HFFc6 (cell line): ENCODE results near the gene NUDT6. TPM values are rescaled to one million over a fixed set of nuclear protein-coding genes. Genes with fewer than 3 reads are reported as not detected.

Source experiments
- DNase-seq: peaks from one replicate; pipeline ENCODE4 v3.0.0-alpha.2; 2018
- H3K27ac Mint-ChIP-seq: 2 replicates; pipeline ENCODE4 v1.8.0; 2020; ENCODE audit warnings: mild to moderate bottlenecking, mixed read lengths
- H3K27me3 Mint-ChIP-seq: 2 replicates; pipeline ENCODE4 v1.8.0; 2021; ENCODE audit warnings: mild to moderate bottlenecking, moderate library complexity, mixed read lengths; ENCODE audit not compliant: insufficient read depth
- H3K36me3 Mint-ChIP-seq: 2 replicates; pipeline ENCODE4 v1.8.0; 2021; ENCODE audit warnings: low read depth, mixed read lengths
- H3K4me1 Mint-ChIP-seq: 2 replicates; pipeline ENCODE4 v1.8.0; 2020; ENCODE audit warnings: low read depth, mixed read lengths
- H3K4me3 Mint-ChIP-seq: 2 replicates; pipeline ENCODE4 v1.8.0; 2020; ENCODE audit warnings: mild to moderate bottlenecking, moderate library complexity, mixed read lengths
- H3K9me3 Mint-ChIP-seq: 2 replicates; pipeline ENCODE4 v1.8.0; 2020; ENCODE audit warnings: mild to moderate bottlenecking, mixed read lengths
- CTCF ChIP-seq: fragments of 200-600 bp; sonication (generic); IDR thresholded peaks from 2 replicates; pipeline ENCODE4 v1.5.0; 2021; ENCODE audit warnings: antibody characterized with exemption, mild to moderate bottlenecking
- total RNA-seq, 6 experiments: library from RNA; stranded (reverse); fragmentation: NEBNext Ultra II Directional; extraction: Animal tissue kit (Norgen Biotek cat#: 25700); gene quantifications; 2 replicates in 1 of 6; 3 replicates in 5 of 6; pipeline ENCODE4 v1.2.3, GENCODE V29; 2021

NUDT6 gene
- total RNA-seq, 6 experiments from 2014 or later = 1.9 to 4.4 (median 3.5) TPM

GRCh38 chr4:122842984-122843531 is 79.3 kb downstream of the NUDT6 start:
- Mint-ChIP-seq H3K4me1 (peaks cover 94% of the 10 kb centered on the region), H3K9me3 (no peaks in the 10 kb centered on the region), H3K27ac (peak overlapping the region; percentile 75), H3K4me3 (peak overlapping the region; percentile 23), H3K27me3 (peaks cover 12% of the 10 kb centered on the region), H3K36me3 (peaks cover 84% of the 10 kb centered on the region)
- no peak for TF ChIP-seq CTCF
- no peak for DNase-seq

Other genes starting within 250 kb of the NUDT6 start
- gene BBS12, start 189.9 kb downstream of the NUDT6 start, total RNA-seq = 1 to 10 TPM; 2.0 to 3.1 (median 2.4) TPM
- gene FGF2, start 95.8 kb downstream of the NUDT6 start, total RNA-seq = 100 to 1,000 TPM; 370 to 442 (median 389) TPM